LHCN-M2 (cell line): ENCODE measurements around the gene SOX3. TPM values are rescaled to one million over a fixed set of nuclear protein-coding genes. Genes with fewer than 3 reads are reported as not detected.

Experiments used
- DNase-seq: peaks from one replicate; pipeline ENCODE4 v3.0.0-alpha.2; 2012; ENCODE audit warnings: low read depth
- total RNA-seq: library from RNA; depleted of rRNA; stranded (reverse); fragments of >200 nt; gene quantifications from 2 replicates; pipeline ENCODE4 v1.2.3, GENCODE V29; 2014; rRNA removed

SOX3 gene
- total RNA-seq, 1 experiment from 2014 or later, result not detected

DNA sequence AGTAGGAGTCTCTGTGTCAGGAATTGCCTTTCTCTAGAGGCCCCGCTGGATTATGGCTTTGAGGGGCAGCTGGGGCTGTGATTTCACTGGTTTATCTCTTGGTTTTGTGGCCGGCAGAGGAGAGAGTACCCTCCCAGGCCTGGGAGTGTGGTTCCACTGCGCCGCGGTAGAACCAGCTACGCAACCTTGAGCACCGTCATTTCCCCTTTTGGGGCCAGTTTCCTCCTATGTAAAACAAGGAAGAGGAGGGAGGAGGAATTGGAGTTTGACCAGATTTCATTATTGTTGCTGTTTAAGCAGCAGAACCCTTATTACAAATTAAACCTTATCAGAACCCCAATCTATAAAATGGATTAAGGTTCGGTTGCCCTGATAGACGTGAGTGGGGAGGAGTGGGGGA is 4.4 kb downstream of the SOX3 start:
- DNase-seq, result no peak

- DNase-seq, result no peak
These were observed 9.1 kb downstream of the SOX3 start for GRCh38 chrX:140495739-140496138.

- no peak for DNase-seq
These were observed 12.5 kb downstream of the SOX3 start for GRCh38 chrX:140492066-140492994.

GRCh38 chrX:140480765-140481164 is 24.1 kb downstream of the SOX3 start:
- DNase-seq, result no peak

DNA sequence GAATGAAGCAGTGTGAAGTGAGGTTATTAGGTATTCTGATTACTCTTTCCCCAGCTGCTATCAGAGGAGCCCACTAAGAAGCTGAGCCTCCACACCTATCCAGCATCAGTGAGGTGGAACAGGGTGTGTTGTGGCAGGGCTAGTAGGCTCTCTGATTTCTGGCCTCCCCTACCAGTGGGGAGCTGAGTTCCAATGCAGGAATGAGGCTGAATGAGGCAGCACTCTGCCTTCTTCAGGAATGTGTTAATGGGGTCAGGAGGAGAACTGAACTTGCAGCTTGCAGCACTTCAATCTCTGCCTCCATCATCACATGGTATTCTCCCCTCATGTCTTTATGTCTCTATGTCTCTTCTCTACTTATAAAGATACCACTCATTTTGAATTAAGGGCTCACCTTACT is 26.9 kb downstream of the SOX3 start:
- no peak for DNase-seq

- DNase-seq, result no peak
These were observed 29.8 kb downstream of the SOX3 start for GRCh38 chrX:140475025-140475424.

- DNase-seq, result no peak
These were observed 37.7 kb downstream of the SOX3 start for GRCh38 chrX:140467211-140467610.

Other genes with a start within 250 kb of the SOX3 start
- 5.8 and 6.3 TPM in 2 replicates for gene LINC00632, start 204.7 kb upstream of the SOX3 start, total RNA-seq